HCT116 (cell line): ENCODE results near the gene CYTIP.
"Not testable (repeated sequence)": the region's sequence is repeated elsewhere in the genome, so short reads cannot be mapped to it uniquely, and the experiment has no call there.

Experiments
- CTCF ChIP-seq, 3 experiments: fragments of 200-600 bp in 1 of 3; sonication (generic) in 1 of 3; IDR thresholded peaks in 2 of 3; conservative IDR thresholded peaks in 1 of 3; 2 replicates each; pipeline ENCODE4 v1.5.1; 2012 to 2017; ENCODE audit warnings: low read depth in 2 of 3, low read length in 2 of 3, antibody characterized with exemption in 1 of 3, borderline replicate concordance in 1 of 3, control low read depth in 1 of 3, mild to moderate bottlenecking in 1 of 3, mixed read lengths in 1 of 3, mixed run types in 1 of 3, moderate library complexity in 1 of 3; ENCODE audit not compliant: insufficient read depth in 1 of 3
- EGR1 ChIP-seq: IDR thresholded peaks from 2 replicates; pipeline ENCODE4 v1.6.1; 2012; ENCODE audit warnings: low read depth
- ELF1 ChIP-seq: IDR thresholded peaks from 2 replicates; pipeline ENCODE4 v1.6.1; 2012; ENCODE audit warnings: low read depth, borderline replicate concordance
- EZH2 ChIP-seq: fragments of 200-600 bp; sonication (generic); IDR thresholded peaks from 2 replicates; pipeline ENCODE4 v1.6.1; 2017; ENCODE audit warnings: antibody characterized with exemption, mixed run types
- EZH2phosphoT487 ChIP-seq: fragments of 200-600 bp; IDR thresholded peaks from 2 replicates; pipeline ENCODE4 v1.6.1; 2018; ENCODE audit warnings: antibody characterized with exemption, borderline replicate concordance
- FOSL1 ChIP-seq: IDR thresholded peaks from 2 replicates; pipeline ENCODE4 v1.6.1; 2012; ENCODE audit warnings: low read depth
- JUND ChIP-seq: IDR thresholded peaks from 2 replicates; pipeline ENCODE4 v1.6.1; 2012
- MAX ChIP-seq: IDR thresholded peaks from 2 replicates; pipeline ENCODE4 v1.6.1; 2012
- POLR2A ChIP-seq: IDR thresholded peaks from 2 replicates; pipeline ENCODE4 v1.7.0; 2011; ENCODE audit warnings: borderline replicate concordance; ENCODE audit not compliant: insufficient read depth, insufficient read length; ENCODE audit errors: extremely low read depth
- POLR2AphosphoS5 ChIP-seq: IDR thresholded peaks from 2 replicates; pipeline ENCODE4 v1.6.1; 2011; ENCODE audit warnings: mild to moderate bottlenecking, low read depth, low read length, moderate library complexity
- RAD21 ChIP-seq: IDR thresholded peaks from 2 replicates; pipeline ENCODE4 v1.6.1; 2012; ENCODE audit warnings: low read depth, mild to moderate bottlenecking
- ZFX ChIP-seq: fragments of 450-650 bp; IDR thresholded peaks from 2 replicates; pipeline ENCODE4 v1.6.1; 2017
- ZNF274 ChIP-seq: fragments of 200-500 bp; sonication (Bioruptor generic); IDR thresholded peaks from 2 replicates; pipeline ENCODE4 v1.6.1; 2014; ENCODE audit warnings: mild to moderate bottlenecking, low read depth, low read length, inconsistent platforms

GRCh38 chr2:157368508-157368907 is 75.4 kb downstream of the CYTIP start:
- not testable (repeated sequence) for TF ChIP-seq POLR2A; CTCF (IDR thresholded peaks at IDR 0.05 in 2 of 3, conservative IDR thresholded peaks at IDR 0.05 in 1 of 3; ENCODE audit: borderline replicate concordance in 1 of 3, insufficient read depth in 1 of 3, low read depth in 2 of 3, low read length in 2 of 3); FOSL1; JUND; ZNF274; RAD21; EZH2; POLR2AphosphoS5; MAX; EZH2phosphoT487; ZFX; ELF1; EGR1
